Measurements from ENCODE around the gene LOXL4. TPM values are rescaled to one million over a fixed set of nuclear protein-coding genes. Genes with fewer than 3 reads are reported as not detected.

Gene LOXL4
- polyA plus RNA-seq, 4 donors, result 0.27 to 4.2 (median 0.72) TPM; not detected in 1

GRCh38 chr10:98253499-98253898 lies 14.5 kb downstream of the LOXL4 start:
- Histone ChIP-seq H3K9me3 (ENCODE audit: control insufficient read depth in 2 of 2, insufficient read depth in 1 of 2, low read depth in 1 of 2, low read length in 1 of 2) (no peaks in the 10 kb centered on the region), H3K36me3 (ENCODE audit: control insufficient read depth in 3 of 3, insufficient read depth in 2 of 3, low read depth in 1 of 3, low read length in 3 of 3) (peaks cover under 1 to 30% (median 3%) of the 10 kb centered on the region in 3 donors), H3K27ac (ENCODE audit: low read depth in 1 of 3, low read length in 2 of 3) (no peak overlapping the region), H3K4me1 (ENCODE audit: control insufficient read depth in 3 of 3, insufficient read depth in 2 of 3, low read depth in 1 of 3, low read length in 2 of 3) (no peaks in the 10 kb centered on the region), H3K4me3 (ENCODE audit: low read depth in 1 of 3, low read length in 3 of 3) (no peak overlapping the region), H3K27me3 (ENCODE audit: control insufficient read depth in 3 of 3, insufficient read depth in 3 of 3, low read length in 3 of 3) (no peaks in the 10 kb centered on the region)
- FAIRE-seq (no peak), DNase-seq (no peak)
- WGBS, 3 donors, result 85 to 95% (median 94%) methylated on average over 17 of the region's 17 CpGs

GRCh38 chr10:98252464-98252863 lies 15.5 kb downstream of the LOXL4 start:
- DNase-seq, result no peak
- Histone ChIP-seq H3K9me3 (ENCODE audit: control insufficient read depth in 2 of 2, insufficient read depth in 1 of 2, low read depth in 1 of 2, low read length in 1 of 2) (no peaks in the 10 kb centered on the region), H3K27ac (ENCODE audit: low read depth in 1 of 3, low read length in 2 of 3) (no peak overlapping the region), H3K4me3 (ENCODE audit: low read depth in 1 of 3, low read length in 3 of 3) (no peak overlapping the region), H3K27me3 (ENCODE audit: control insufficient read depth in 3 of 3, insufficient read depth in 3 of 3, low read length in 3 of 3) (no peaks in the 10 kb centered on the region), H3K36me3 (ENCODE audit: control insufficient read depth in 3 of 3, insufficient read depth in 2 of 3, low read depth in 1 of 3, low read length in 3 of 3) (peaks cover 2 to 32% (median 7%) of the 10 kb centered on the region in 3 donors), H3K4me1 (ENCODE audit: control insufficient read depth in 3 of 3, insufficient read depth in 2 of 3, low read depth in 1 of 3, low read length in 2 of 3) (no peaks in the 10 kb centered on the region)
- FAIRE-seq, result no peak
- 88 to 96% (median 92%) methylated on average over 7 of the region's 7 CpGs for WGBS, 3 donors

- Histone ChIP-seq H3K4me3 (ENCODE audit: low read depth in 1 of 3, low read length in 3 of 3) (no peak overlapping the region), H3K27me3 (ENCODE audit: control insufficient read depth in 3 of 3, insufficient read depth in 3 of 3, low read length in 3 of 3) (no peaks in the 10 kb centered on the region), H3K36me3 (ENCODE audit: control insufficient read depth in 3 of 3, insufficient read depth in 2 of 3, low read depth in 1 of 3, low read length in 3 of 3) (peaks cover 2 to 37% (median 12%) of the 10 kb centered on the region in 3 donors), H3K27ac (ENCODE audit: low read depth in 1 of 3, low read length in 2 of 3) (no peak overlapping the region), H3K9me3 (ENCODE audit: control insufficient read depth in 2 of 2, insufficient read depth in 1 of 2, low read depth in 1 of 2, low read length in 1 of 2) (no peaks in the 10 kb centered on the region), H3K4me1 (ENCODE audit: control insufficient read depth in 3 of 3, insufficient read depth in 2 of 3, low read depth in 1 of 3, low read length in 2 of 3) (no peaks in the 10 kb centered on the region)
- DNase-seq (no peak), FAIRE-seq (no peak)
- 44 to 66% (median 58%) methylated on average over 8 of the region's 8 CpGs for WGBS, 3 donors
Observed at GRCh38 chr10:98251399-98251798, 16.6 kb downstream of the LOXL4 start.

GRCh38 chr10:98249134-98249533 lies 18.9 kb downstream of the LOXL4 start:
- 85 to 87% (median 86%) methylated on average over 3 of the region's 3 CpGs for WGBS, 3 donors
- DNase-seq, result no peak

GRCh38 chr10:98248018-98248417 lies 20.0 kb downstream of the LOXL4 start:
- WGBS, 3 donors, result 93 to 98% (median 97%) methylated on average over 4 of the region's 4 CpGs
- H3K9me3 ChIP-seq (ENCODE audit: control insufficient read depth in 2 of 2, insufficient read depth in 1 of 2, low read depth in 1 of 2, low read length in 1 of 2), result no peaks in the 10 kb centered on the region

More at GRCh38 chr10:98249134-98249533, 18.9 kb downstream of the LOXL4 start:
- Histone ChIP-seq H3K4me1 (ENCODE audit: control insufficient read depth in 3 of 3, insufficient read depth in 2 of 3, low read depth in 1 of 3, low read length in 2 of 3) (no peaks in the 10 kb centered on the region), H3K27me3 (ENCODE audit: control insufficient read depth in 3 of 3, insufficient read depth in 3 of 3, low read length in 3 of 3) (no peaks in the 10 kb centered on the region), H3K36me3 (ENCODE audit: control insufficient read depth in 3 of 3, insufficient read depth in 2 of 3, low read depth in 1 of 3, low read length in 3 of 3) (peaks cover 2 to 31% (median 31%) of the 10 kb centered on the region in 3 donors), H3K9me3 (ENCODE audit: control insufficient read depth in 2 of 2, insufficient read depth in 1 of 2, low read depth in 1 of 2, low read length in 1 of 2) (no peaks in the 10 kb centered on the region), H3K27ac (ENCODE audit: low read depth in 1 of 3, low read length in 2 of 3) (no peak overlapping the region), H3K4me3 (ENCODE audit: low read depth in 1 of 3, low read length in 3 of 3) (no peak overlapping the region)
- FAIRE-seq, result no peak

GRCh38 chr10:98246911-98247805 lies 20.8 kb downstream of the LOXL4 start:
- H3K27ac ChIP-seq (ENCODE audit: low read depth in 1 of 3, low read length in 2 of 3), result peak overlapping the region in 1 of 3 donors; percentile 44
- H3K4me1 ChIP-seq (ENCODE audit: control insufficient read depth in 3 of 3, insufficient read depth in 2 of 3, low read depth in 1 of 3, low read length in 2 of 3), result no peaks in the 10 kb centered on the region
- H3K27me3 ChIP-seq (ENCODE audit: control insufficient read depth in 3 of 3, insufficient read depth in 3 of 3, low read length in 3 of 3), result no peaks in the 10 kb centered on the region
- 59 to 83% (median 75%) methylated on average over 6 of the region's 6 CpGs for WGBS, 3 donors
- peak in 1 of 2 donors; percentile 22 for DNase-seq
- peaks cover 2 to 36% (median 26%) of the 10 kb centered on the region in 3 donors for H3K36me3 ChIP-seq (ENCODE audit: control insufficient read depth in 3 of 3, insufficient read depth in 2 of 3, low read depth in 1 of 3, low read length in 3 of 3)
- no peaks in the 10 kb centered on the region for H3K9me3 ChIP-seq (ENCODE audit: control insufficient read depth in 2 of 2, insufficient read depth in 1 of 2, low read depth in 1 of 2, low read length in 1 of 2)
- no peak for FAIRE-seq
- H3K4me3 ChIP-seq (ENCODE audit: low read depth in 1 of 3, low read length in 3 of 3), result no peak overlapping the region

More at GRCh38 chr10:98248018-98248417, 20.0 kb downstream of the LOXL4 start:
- peaks cover 2 to 36% (median 27%) of the 10 kb centered on the region in 3 donors for H3K36me3 ChIP-seq (ENCODE audit: control insufficient read depth in 3 of 3, insufficient read depth in 2 of 3, low read depth in 1 of 3, low read length in 3 of 3)
- no peaks in the 10 kb centered on the region for H3K4me1 ChIP-seq (ENCODE audit: control insufficient read depth in 3 of 3, insufficient read depth in 2 of 3, low read depth in 1 of 3, low read length in 2 of 3)
- FAIRE-seq, result no peak
- DNase-seq, result no peak
- H3K27ac ChIP-seq (ENCODE audit: low read depth in 1 of 3, low read length in 2 of 3), result no peak overlapping the region
- no peaks in the 10 kb centered on the region for H3K27me3 ChIP-seq (ENCODE audit: control insufficient read depth in 3 of 3, insufficient read depth in 3 of 3, low read length in 3 of 3)
- no peak overlapping the region for H3K4me3 ChIP-seq (ENCODE audit: low read depth in 1 of 3, low read length in 3 of 3)

GRCh38 chr10:98244586-98244985 lies 23.4 kb downstream of the LOXL4 start:
- H3K27me3 ChIP-seq (ENCODE audit: control insufficient read depth in 3 of 3, insufficient read depth in 3 of 3, low read length in 3 of 3), result no peaks in the 10 kb centered on the region
- H3K27ac ChIP-seq (ENCODE audit: low read depth in 1 of 3, low read length in 2 of 3), result no peak overlapping the region
- DNase-seq, result no peak
- H3K36me3 ChIP-seq (ENCODE audit: control insufficient read depth in 3 of 3, insufficient read depth in 2 of 3, low read depth in 1 of 3, low read length in 3 of 3), result peaks cover 2 to 36% (median 27%) of the 10 kb centered on the region in 3 donors
- WGBS, 3 donors, result 85 to 93% (median 88%) methylated on average over 2 of the region's 2 CpGs
- no peak for FAIRE-seq
- H3K9me3 ChIP-seq (ENCODE audit: control insufficient read depth in 2 of 2, insufficient read depth in 1 of 2, low read depth in 1 of 2, low read length in 1 of 2), result no peaks in the 10 kb centered on the region
- H3K4me1 ChIP-seq (ENCODE audit: control insufficient read depth in 3 of 3, insufficient read depth in 2 of 3, low read depth in 1 of 3, low read length in 2 of 3), result no peaks in the 10 kb centered on the region
- H3K4me3 ChIP-seq (ENCODE audit: low read depth in 1 of 3, low read length in 3 of 3), result no peak overlapping the region

- DNase-seq, result no peak
- no peak for FAIRE-seq
- no peak overlapping the region for H3K4me3 ChIP-seq (ENCODE audit: low read depth in 1 of 3, low read length in 3 of 3)
- WGBS, 3 donors, result 90 to 95% (median 95%) methylated on average over 5 of the region's 5 CpGs
- H3K4me1 ChIP-seq (ENCODE audit: control insufficient read depth in 3 of 3, insufficient read depth in 2 of 3, low read depth in 1 of 3, low read length in 2 of 3), result no peaks in the 10 kb centered on the region
- peaks cover 2 to 36% (median 28%) of the 10 kb centered on the region in 3 donors for H3K36me3 ChIP-seq (ENCODE audit: control insufficient read depth in 3 of 3, insufficient read depth in 2 of 3, low read depth in 1 of 3, low read length in 3 of 3)
- H3K27ac ChIP-seq (ENCODE audit: low read depth in 1 of 3, low read length in 2 of 3), result no peak overlapping the region
- no peaks in the 10 kb centered on the region for H3K9me3 ChIP-seq (ENCODE audit: control insufficient read depth in 2 of 2, insufficient read depth in 1 of 2, low read depth in 1 of 2, low read length in 1 of 2)
- H3K27me3 ChIP-seq (ENCODE audit: control insufficient read depth in 3 of 3, insufficient read depth in 3 of 3, low read length in 3 of 3), result no peaks in the 10 kb centered on the region
Observed at GRCh38 chr10:98244141-98244540, 23.9 kb downstream of the LOXL4 start.

Data from small intestine (tissue), 7 donors.